ENCODE results near the gene KIF22.

KIF22 gene

GRCh38 chr16:29843931-29844330 is 53.4 kb downstream of the KIF22 start:
- no peak for DNase-seq

GRCh38 chr16:29844575-29845331 is 54.2 kb downstream of the KIF22 start:
- no peak for DNase-seq

GRCh38 chr16:29845656-29846055 is 55.1 kb downstream of the KIF22 start:
- DNase-seq, result no peak

GRCh38 chr16:29848420-29849297 is 58.1 kb downstream of the KIF22 start:
- peak; percentile 76 for DNase-seq

- DNase-seq, result no peak
These were observed 59.0 kb downstream of the KIF22 start for GRCh38 chr16:29849505-29849904.

- DNase-seq, result no peak
These were observed 60.4 kb downstream of the KIF22 start for GRCh38 chr16:29850998-29851397.

GRCh38 chr16:29852654-29853053 is 62.1 kb downstream of the KIF22 start:
- no peak for DNase-seq

- DNase-seq, result no peak
These were observed 64.1 kb downstream of the KIF22 start for GRCh38 chr16:29854520-29855100.
